Panc1 (cell line): ENCODE data around the gene CLDN7. TPM values are rescaled to one million over a fixed set of nuclear protein-coding genes. Genes with fewer than 3 reads are reported as not detected.
A peak's percentile ranks its signal among the peaks of the same experiment; 100 is the strongest.

Source experiments
- ATAC-seq: fragments of 200-7000 bp; cut with Tn5 transposase; 2 replicates; pipeline ENCODE4 v1.9.1; 2020; ENCODE audit warnings: mild to moderate bottlenecking, moderate library complexity
- BruUV-seq: library from RNA; stranded (reverse); fragments of 400-500 nt; replicated peaks from 2 replicates; lab custom pipeline; 2021; lab: Mats Ljungman, UMichigan
- CTCF ChIA-PET: fragments of 300-600 bp; sonication (Branson Sonifier 250); formaldehyde crosslinking; loops from one replicate; lab custom pipeline; 2022; ENCODE audit warnings: antibody characterized with exemption; lab: Charles Lee
- POLR2A ChIA-PET: fragments of 300-600 bp; sonication (Branson Sonifier 250); formaldehyde crosslinking; loops from one replicate; lab custom pipeline; 2022; ENCODE audit warnings: antibody characterized with exemption; lab: Charles Lee
- DNase-seq: peaks from one replicate; pipeline ENCODE4 v3.0.0-alpha.2; 2010; ENCODE audit warnings: low read depth, low spot score
- H3K27ac ChIP-seq: 2 replicates; pipeline ENCODE4 v1.5.1; 2011; ENCODE audit warnings: mild to moderate bottlenecking, low read length, inconsistent platforms
- H3K27me3 ChIP-seq: fragments of 200-500 bp; sonication (Bioruptor generic); 2 replicates; pipeline ENCODE4 v1.6.0; 2014; ENCODE audit warnings: low read length, inconsistent platforms; ENCODE audit not compliant: control insufficient read depth, insufficient read depth
- H3K36me3 ChIP-seq: fragments of 200-500 bp; sonication (Bioruptor generic); 2 replicates; pipeline ENCODE4 v1.5.1; 2014; ENCODE audit warnings: inconsistent platforms, mild to moderate bottlenecking, low read length, moderate library complexity; ENCODE audit not compliant: control insufficient read depth, insufficient read depth
- H3K4me1 ChIP-seq: 2 replicates; pipeline ENCODE4 v1.5.1; 2011; ENCODE audit warnings: inconsistent platforms, mild to moderate bottlenecking, low read length, moderate library complexity; ENCODE audit not compliant: control insufficient read depth, insufficient read depth
- H3K4me3 ChIP-seq, 2 experiments: 2 replicates each; pipeline ENCODE4 v1.5.1; 2011 to 2012; ENCODE audit warnings: low read depth in 2 of 2, low read length in 2 of 2, mild to moderate bottlenecking in 2 of 2, inconsistent platforms in 1 of 2, moderate library complexity in 1 of 2
- H3K9me3 ChIP-seq: fragments of 200-500 bp; sonication (Bioruptor generic); 2 replicates; pipeline ENCODE4 v1.5.1; 2014; ENCODE audit warnings: low read depth, mild to moderate bottlenecking, inconsistent platforms, low read length, moderate library complexity; ENCODE audit not compliant: control insufficient read depth, insufficient read depth
- POLR2AphosphoS5 ChIP-seq: IDR thresholded peaks from 2 replicates; pipeline ENCODE4 v1.6.1; 2012; ENCODE audit warnings: mild to moderate bottlenecking, low read depth, low read length, moderate library complexity
- SIN3A ChIP-seq: IDR thresholded peaks from 2 replicates; pipeline ENCODE4 v1.6.1; 2012; ENCODE audit warnings: low read depth, mild to moderate bottlenecking, low read length, moderate library complexity, borderline replicate concordance; ENCODE audit not compliant: insufficient read depth
- TCF7L2 ChIP-seq: IDR thresholded peaks from 2 replicates; pipeline ENCODE4 v1.6.1; 2011; ENCODE audit warnings: mild to moderate bottlenecking, low read depth, low read length, inconsistent platforms
- in situ Hi-C: cut with HindIII; loops from 2 replicates; pipeline ENCODE4 v1.10.0; 2016; ENCODE audit warnings: low sequenced_read_pairs, low pct_unique_long_range_greater_than_20kb
- intact Hi-C: fragments of 100-400 bp; cut with micrococcal nuclease; formaldehyde crosslinking; loops from one replicate; pipeline ENCODE4 v1.10.0; 2022; ENCODE audit not compliant: unreplicated experiment
- total RNA-seq: library from RNA; stranded (reverse); gene quantifications from one replicate; pipeline ENCODE4 v1.2.1, GENCODE V29; 2021; ENCODE audit not compliant: unreplicated experiment
- TF ChIP-seq, protein P1 (sequence below), 2 experiments: IDR thresholded peaks; 2 replicates each; pipeline ENCODE4 v1.6.1; 2011 to 2012; ENCODE audit warnings: low read depth in 2 of 2, control low read depth in 1 of 2, low read length in 1 of 2, mild to moderate bottlenecking in 1 of 2, moderate library complexity in 1 of 2; ENCODE audit not compliant: insufficient read depth in 1 of 2
- TF ChIP-seq, protein P2 (sequence below): fragments of 450-650 bp; IDR thresholded peaks from 2 replicates; pipeline ENCODE4 v1.5.1; 2017; ENCODE audit warnings: mild to moderate bottlenecking

Gene CLDN7
- total RNA-seq, 1 experiment from 2014 or later: 43.1 TPM

DNA sequence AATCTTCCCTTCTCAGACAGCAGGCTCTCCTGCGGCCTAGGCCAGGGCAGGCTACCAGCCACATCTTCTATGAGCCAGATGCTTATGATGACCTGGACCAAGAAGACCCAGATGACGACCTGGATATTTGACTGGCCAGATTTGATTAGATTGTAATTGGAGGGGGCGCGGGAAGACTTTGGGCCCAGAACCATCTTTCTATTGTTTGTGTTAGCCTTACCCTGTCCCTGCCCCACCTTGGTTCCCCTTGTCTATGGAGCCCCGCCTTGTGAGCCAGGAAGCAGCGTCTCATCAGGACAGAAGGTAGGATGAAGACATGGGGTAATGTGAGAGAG is 2.8 kb downstream of the CLDN7 start:
- DNase-seq (no peak), ATAC-seq (no peak)
- peak overlapping the region; percentile 48; the same call in 1 of the 2 replicates for H3K27ac ChIP-seq
- ChIA-PET POLR2A (no interaction called here), CTCF (interaction anchor here (0.7 kb wide), 1 partner anchor 1763 kb away, joined by 6 read pairs; no protein-coding TSS in a partner anchor)
- peaks cover 22% of the 10 kb centered on the region for H3K4me1 ChIP-seq
- no peaks in the 10 kb centered on the region for H3K9me3 ChIP-seq
- TF ChIP-seq POLR2AphosphoS5 (no peak), TCF7L2 (no peak), SIN3A (no peak)
- TF ChIP-seq, protein P1, sequence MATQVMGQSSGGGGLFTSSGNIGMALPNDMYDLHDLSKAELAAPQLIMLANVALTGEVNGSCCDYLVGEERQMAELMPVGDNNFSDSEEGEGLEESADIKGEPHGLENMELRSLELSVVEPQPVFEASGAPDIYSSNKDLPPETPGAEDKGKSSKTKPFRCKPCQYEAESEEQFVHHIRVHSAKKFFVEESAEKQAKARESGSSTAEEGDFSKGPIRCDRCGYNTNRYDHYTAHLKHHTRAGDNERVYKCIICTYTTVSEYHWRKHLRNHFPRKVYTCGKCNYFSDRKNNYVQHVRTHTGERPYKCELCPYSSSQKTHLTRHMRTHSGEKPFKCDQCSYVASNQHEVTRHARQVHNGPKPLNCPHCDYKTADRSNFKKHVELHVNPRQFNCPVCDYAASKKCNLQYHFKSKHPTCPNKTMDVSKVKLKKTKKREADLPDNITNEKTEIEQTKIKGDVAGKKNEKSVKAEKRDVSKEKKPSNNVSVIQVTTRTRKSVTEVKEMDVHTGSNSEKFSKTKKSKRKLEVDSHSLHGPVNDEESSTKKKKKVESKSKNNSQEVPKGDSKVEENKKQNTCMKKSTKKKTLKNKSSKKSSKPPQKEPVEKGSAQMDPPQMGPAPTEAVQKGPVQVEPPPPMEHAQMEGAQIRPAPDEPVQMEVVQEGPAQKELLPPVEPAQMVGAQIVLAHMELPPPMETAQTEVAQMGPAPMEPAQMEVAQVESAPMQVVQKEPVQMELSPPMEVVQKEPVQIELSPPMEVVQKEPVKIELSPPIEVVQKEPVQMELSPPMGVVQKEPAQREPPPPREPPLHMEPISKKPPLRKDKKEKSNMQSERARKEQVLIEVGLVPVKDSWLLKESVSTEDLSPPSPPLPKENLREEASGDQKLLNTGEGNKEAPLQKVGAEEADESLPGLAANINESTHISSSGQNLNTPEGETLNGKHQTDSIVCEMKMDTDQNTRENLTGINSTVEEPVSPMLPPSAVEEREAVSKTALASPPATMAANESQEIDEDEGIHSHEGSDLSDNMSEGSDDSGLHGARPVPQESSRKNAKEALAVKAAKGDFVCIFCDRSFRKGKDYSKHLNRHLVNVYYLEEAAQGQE (IDR thresholded peaks at IDR 0.05; ENCODE audit: insufficient read depth in 1 of 2, low read depth in 2 of 2, low read length in 1 of 2): no peak
- TF ChIP-seq, protein P2, sequence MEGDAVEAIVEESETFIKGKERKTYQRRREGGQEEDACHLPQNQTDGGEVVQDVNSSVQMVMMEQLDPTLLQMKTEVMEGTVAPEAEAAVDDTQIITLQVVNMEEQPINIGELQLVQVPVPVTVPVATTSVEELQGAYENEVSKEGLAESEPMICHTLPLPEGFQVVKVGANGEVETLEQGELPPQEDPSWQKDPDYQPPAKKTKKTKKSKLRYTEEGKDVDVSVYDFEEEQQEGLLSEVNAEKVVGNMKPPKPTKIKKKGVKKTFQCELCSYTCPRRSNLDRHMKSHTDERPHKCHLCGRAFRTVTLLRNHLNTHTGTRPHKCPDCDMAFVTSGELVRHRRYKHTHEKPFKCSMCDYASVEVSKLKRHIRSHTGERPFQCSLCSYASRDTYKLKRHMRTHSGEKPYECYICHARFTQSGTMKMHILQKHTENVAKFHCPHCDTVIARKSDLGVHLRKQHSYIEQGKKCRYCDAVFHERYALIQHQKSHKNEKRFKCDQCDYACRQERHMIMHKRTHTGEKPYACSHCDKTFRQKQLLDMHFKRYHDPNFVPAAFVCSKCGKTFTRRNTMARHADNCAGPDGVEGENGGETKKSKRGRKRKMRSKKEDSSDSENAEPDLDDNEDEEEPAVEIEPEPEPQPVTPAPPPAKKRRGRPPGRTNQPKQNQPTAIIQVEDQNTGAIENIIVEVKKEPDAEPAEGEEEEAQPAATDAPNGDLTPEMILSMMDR: no peak
- H3K27me3 ChIP-seq: no peaks in the 10 kb centered on the region
- intact Hi-C loops: no loop called here
- peaks cover 7% of the 10 kb centered on the region for H3K36me3 ChIP-seq
- no peak overlapping the region for H3K4me3 ChIP-seq
- no TSS peak for BruUV-seq
- in situ Hi-C loops: no loop called here

DNA sequence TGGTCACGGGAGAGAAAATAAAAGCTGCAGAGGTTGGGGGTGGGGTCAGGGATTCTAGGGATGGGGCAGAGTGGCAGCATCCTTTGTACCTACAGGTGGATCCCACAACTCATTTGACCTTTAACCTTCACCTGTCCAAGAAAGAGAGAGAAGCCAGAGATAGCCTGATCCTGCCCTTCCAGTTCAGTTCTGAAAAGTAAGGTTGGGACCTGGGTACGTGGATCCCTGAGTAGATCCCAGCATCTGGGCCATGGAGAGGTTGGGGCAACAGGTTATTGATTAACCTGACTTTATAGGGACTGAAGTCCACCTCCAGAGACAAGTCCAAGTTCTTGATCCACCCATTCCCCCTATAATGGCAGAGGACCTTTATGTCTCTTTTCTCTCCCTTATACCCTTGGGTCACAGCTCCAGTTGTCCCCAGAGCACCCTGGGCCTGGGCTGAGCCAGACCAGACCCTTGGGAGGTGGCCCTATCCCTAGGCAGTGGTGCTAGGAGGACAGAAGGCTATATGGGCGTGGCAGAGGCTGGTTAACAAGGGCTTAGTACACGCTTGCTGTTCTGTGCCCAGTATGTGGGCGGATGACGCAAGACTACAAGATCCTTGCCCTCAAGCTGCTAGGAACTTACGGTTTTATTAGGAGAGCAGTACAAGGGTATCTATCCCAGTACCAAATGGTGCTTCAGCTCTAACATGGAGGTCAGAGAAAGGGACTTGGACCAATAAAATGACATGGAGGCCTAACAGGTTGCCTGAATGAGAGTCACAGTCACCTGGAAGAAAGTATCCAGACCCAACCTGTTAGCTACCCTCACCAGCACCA is 3.3 kb downstream of the CLDN7 start:
- Histone ChIP-seq H3K9me3 (no peaks in the 10 kb centered on the region), H3K4me1 (peaks cover 20% of the 10 kb centered on the region), H3K4me3 (no peak overlapping the region), H3K36me3 (peaks cover 8% of the 10 kb centered on the region), H3K27me3 (no peaks in the 10 kb centered on the region), H3K27ac (peak overlapping the region; percentile 48; the same call in 1 of the 2 replicates)
- intact Hi-C loops: no loop called here
- DNase-seq (no peak), ATAC-seq (no peak)
- in situ Hi-C loops: no loop called here
- no TSS peak for BruUV-seq
- ChIA-PET CTCF (interaction anchor here (0.7 kb wide), 1 partner anchor 1763 kb away, joined by 6 read pairs; no protein-coding TSS in a partner anchor), POLR2A (no interaction called here)
- TF ChIP-seq POLR2AphosphoS5: no peak
- TF ChIP-seq TCF7L2: no peak
- no peak for TF ChIP-seq SIN3A
- TF ChIP-seq, protein P2: no peak
- TF ChIP-seq, protein P1 (IDR thresholded peaks at IDR 0.05; ENCODE audit: insufficient read depth in 1 of 2, low read depth in 2 of 2, low read length in 1 of 2): no peak
